BE2C (cell line): ENCODE measurements around the gene FBXO33.

ENCODE experiments used
- DNase-seq: peaks from one replicate; pipeline ENCODE4 v3.0.0-alpha.2; 2020
- H3K27me3 ChIP-seq: fragments of 250-450 bp; sonication (Bioruptor Pico); 2 replicates; pipeline ENCODE4 v1.5.1; 2020; ENCODE audit warnings: mild to moderate bottlenecking
- H3K36me3 ChIP-seq: fragments of 250-450 bp; sonication (Bioruptor Pico); 2 replicates; pipeline ENCODE4 v1.5.1; 2020; ENCODE audit warnings: mild to moderate bottlenecking
- H3K4me1 ChIP-seq: fragments of 250-450 bp; sonication (Bioruptor Pico); 2 replicates; pipeline ENCODE4 v1.5.1; 2020
- H3K4me3 ChIP-seq: 2 replicates; pipeline ENCODE4 v1.5.1; 2011; ENCODE audit warnings: low read depth, low read length
- H3K9me3 ChIP-seq: fragments of 250-450 bp; sonication (Bioruptor Pico); 2 replicates; pipeline ENCODE4 v1.5.1; 2020
- CTCF ChIP-seq: IDR thresholded peaks from 2 replicates; pipeline ENCODE4 v1.5.1; 2012; ENCODE audit warnings: mild to moderate bottlenecking, low read depth, low read length

Gene FBXO33

GRCh38 chr14:39459795-39460478, 27.7 kb upstream of the FBXO33 start:
- no peak for DNase-seq
- Histone ChIP-seq H3K9me3 (no peaks in the 10 kb centered on the region), H3K36me3 (no peaks in the 10 kb centered on the region), H3K4me3 (no peak overlapping the region), H3K27me3 (peaks cover 3% of the 10 kb centered on the region; the same call in 1 of the 2 replicates), H3K4me1 (no peaks in the 10 kb centered on the region)
- no peak for TF ChIP-seq CTCF

GRCh38 chr14:39456702-39457250, 24.5 kb upstream of the FBXO33 start:
- peaks cover 3% of the 10 kb centered on the region; the same call in 1 of the 2 replicates for H3K27me3 ChIP-seq
- DNase-seq, result no peak
- no peaks in the 10 kb centered on the region for H3K4me1 ChIP-seq
- no peaks in the 10 kb centered on the region for H3K36me3 ChIP-seq
- TF ChIP-seq CTCF, result no peak
- no peak overlapping the region for H3K4me3 ChIP-seq
- H3K9me3 ChIP-seq, result no peaks in the 10 kb centered on the region

GRCh38 chr14:39454906-39455539, 22.8 kb upstream of the FBXO33 start:
- DNase-seq, result no peak
- TF ChIP-seq CTCF, result no peak
- Histone ChIP-seq H3K27me3 (0 out of 2 replicates have a peak, but pooled peaks cover 3% of the 10 kb centered on the region), H3K4me3 (no peak overlapping the region), H3K36me3 (no peaks in the 10 kb centered on the region), H3K4me1 (no peaks in the 10 kb centered on the region), H3K9me3 (no peaks in the 10 kb centered on the region)

GRCh38 chr14:39452680-39453079, 20.4 kb upstream of the FBXO33 start:
- Histone ChIP-seq H3K4me1 (no peaks in the 10 kb centered on the region), H3K27me3 (0 out of 2 replicates have a peak, but pooled peaks cover 3% of the 10 kb centered on the region), H3K9me3 (no peaks in the 10 kb centered on the region), H3K4me3 (no peak overlapping the region), H3K36me3 (no peaks in the 10 kb centered on the region)
- TF ChIP-seq CTCF, result no peak
- no peak for DNase-seq

- H3K4me1 ChIP-seq, result no peaks in the 10 kb centered on the region
- DNase-seq, result no peak
- TF ChIP-seq CTCF, result no peak
- no peaks in the 10 kb centered on the region for H3K36me3 ChIP-seq
- no peaks in the 10 kb centered on the region for H3K9me3 ChIP-seq
- H3K27me3 ChIP-seq, result 0 out of 2 replicates have a peak, but pooled peaks cover 3% of the 10 kb centered on the region
- no peak overlapping the region for H3K4me3 ChIP-seq
These were observed 19.6 kb upstream of the FBXO33 start for GRCh38 chr14:39451811-39452210.
